HL-60 (cell line): Measurements from ENCODE around the gene DOCK9.

Experiments used
- CTCF ChIP-seq: IDR thresholded peaks from one replicate; pipeline ENCODE4 v1.5.1; 2011; ENCODE audit warnings: low read length, control low read depth, inconsistent platforms; ENCODE audit not compliant: insufficient read depth
- GABPA ChIP-seq: IDR thresholded peaks from 2 replicates; pipeline ENCODE4 v1.6.1; 2012; ENCODE audit warnings: low read depth
- POLR2AphosphoS5 ChIP-seq: IDR thresholded peaks from 2 replicates; pipeline ENCODE4 v1.6.1; 2012; ENCODE audit warnings: low read depth
- REST ChIP-seq: IDR thresholded peaks from 2 replicates; pipeline ENCODE4 v1.6.1; 2012; ENCODE audit warnings: low read depth; ENCODE audit not compliant: insufficient replicate concordance
- SPI1 ChIP-seq: IDR thresholded peaks from 2 replicates; pipeline ENCODE4 v1.6.1; 2012; ENCODE audit warnings: low read depth, mild to moderate bottlenecking, borderline replicate concordance

- TF ChIP-seq REST = no peak
- no peak for TF ChIP-seq CTCF
- TF ChIP-seq POLR2AphosphoS5 = no peak
- no peak for TF ChIP-seq GABPA
- TF ChIP-seq SPI1 = no peak
Measured at GRCh38 chr13:98889419-98890085, 88.3 kb downstream of the DOCK9 start.
